ENCODE results near the gene GNL3. TPM values are rescaled to one million over a fixed set of nuclear protein-coding genes. Genes with fewer than 3 reads are reported as not detected.

Gene GNL3
- total and polyA plus RNA-seq, 2 of the 8 experiments (the other 6 are each of a cell fraction or from before 2014, with no cell fraction given): 45.5 to 184 TPM

- no peaks in the 10 kb centered on the region for H3K79me1 ChIP-seq (ENCODE audit: low read depth, low read length)
- no peak for FAIRE-seq
- no peak overlapping the region for H2BK120ac ChIP-seq (replicated peaks; ENCODE audit: low read depth, low read length)
- no peak overlapping the region for H2BK15ac ChIP-seq (ENCODE audit: low read length)
- ChIA-PET CTCF (ENCODE audit: partially characterized antibody) (interaction anchor here (1.1 to 3.0 kb wide), 2 partner anchors 9 to 46 kb away, joined by 3 to 9 read pairs; no protein-coding TSS in a partner anchor), POLR2A (ENCODE audit: partially characterized antibody) (no interaction called here)
- H4K20me1 ChIP-seq (replicated peaks in 1 of 2; ENCODE audit: control insufficient read depth in 1 of 2, insufficient read depth in 2 of 2, low read length in 2 of 2): no peaks in the 10 kb centered on the region
- no peak overlapping the region for H2AFZ ChIP-seq (ENCODE audit: low read length)
- TF ChIP-seq SUZ12 (IDR thresholded peaks at IDR 0.05; ENCODE audit: low read length) (no peak), RNF2 (IDR thresholded peaks at IDR 0.05; ENCODE audit: borderline replicate concordance, low read depth, low read length, missing control alignments, poor library complexity, severe bottlenecking) (no peak), PHF8 (conservative IDR thresholded peaks at IDR 0.05; ENCODE audit: low read depth, low read length) (no peak), YY1 (IDR thresholded peaks at IDR 0.05; ENCODE audit: low read depth, low read length) (no peak), E2F6 (IDR thresholded peaks at IDR 0.05) (no peak), USF2 (IDR thresholded peaks at IDR 0.05; ENCODE audit: low read length) (no peak), EZH2 (IDR thresholded peaks at IDR 0.05; ENCODE audit: low read depth, low read length, severe bottlenecking) (no peak), SIX5 (IDR thresholded peaks at IDR 0.05; ENCODE audit: low read depth, low read length) (no peak), BCL11A (IDR thresholded peaks at IDR 0.05; ENCODE audit: low read depth in 2 of 2, low read length in 2 of 2) (no peak)
- no peak overlapping the region for H3K27ac ChIP-seq (ENCODE audit: low read depth, low read length)
- 91% methylated on average over 5 of the region's 5 CpGs; no CpG with 5 or more reads in 1 of the 2 experiments for WGBS, 2 experiments (ENCODE audit: extremely low coverage in 1 of 2, insufficient coverage in 1 of 2, insufficient read length in 1 of 2, insufficient replicate concordance in 2 of 2, low coverage in 1 of 2, low lambda C conversion rate in 2 of 2, missing lambda C conversion rate in 1 of 2)
- H3K14ac ChIP-seq (ENCODE audit: insufficient read length): no peak overlapping the region
- no peak overlapping the region for H3K4me3 ChIP-seq (ENCODE audit: extremely low read depth in 1 of 4, insufficient read depth in 2 of 4, low read depth in 3 of 4, low read length in 4 of 4)
- H3K27me3 ChIP-seq (replicated peaks in 1 of 4; ENCODE audit: control insufficient read depth in 3 of 4, extremely low read depth in 1 of 4, insufficient read depth in 3 of 4, low read length in 3 of 4): no peaks in the 10 kb centered on the region
- no peak overlapping the region for H4K8ac ChIP-seq (ENCODE audit: extremely low read depth, insufficient read depth, low read length)
- H3K23me2 ChIP-seq (ENCODE audit: low read depth, low read length): no peaks in the 10 kb centered on the region
- no peak for DNase-seq (ENCODE audit: low read depth in 1 of 2, low spot score in 2 of 2)
- no peak overlapping the region for H4K91ac ChIP-seq (replicated peaks; ENCODE audit: insufficient read length, low read length)
- H3K79me2 ChIP-seq (ENCODE audit: control insufficient read depth in 1 of 2, insufficient read depth in 2 of 2, low read length in 2 of 2): no peaks in the 10 kb centered on the region
- H2BK20ac ChIP-seq (ENCODE audit: low read length): no peak overlapping the region
- no peak overlapping the region for H3K23ac ChIP-seq (ENCODE audit: insufficient read length)
- H3K4me1 ChIP-seq (replicated peaks in 1 of 4; ENCODE audit: control insufficient read depth in 3 of 4, insufficient read depth in 4 of 4, low read length in 3 of 4): no peaks in the 10 kb centered on the region
- H3K18ac ChIP-seq (ENCODE audit: extremely low read depth, low read length): no peak overlapping the region
- H2BK12ac ChIP-seq (ENCODE audit: low read depth, low read length): no peak overlapping the region
- H2BK5ac ChIP-seq (ENCODE audit: low read depth, low read length): no peak overlapping the region
- H3K4ac ChIP-seq (replicated peaks; ENCODE audit: insufficient read length, low read depth, low read length): no peak overlapping the region
- H3K4me2 ChIP-seq (ENCODE audit: insufficient read depth in 1 of 2, low read depth in 2 of 2, low read length in 2 of 2): no peak overlapping the region
- H3K36me3 ChIP-seq (ENCODE audit: control insufficient read depth in 2 of 4, insufficient read depth in 4 of 4, low read length in 3 of 4): peaks cover 0 to 1% (median 0%) of the 10 kb centered on the region in 4 experiments; a peak in 2 of 8 replicates
- no peaks in the 10 kb centered on the region for H3K9me3 ChIP-seq (ENCODE audit: insufficient read depth in 2 of 2, low read depth in 1 of 2, low read length in 1 of 2)
- no peak overlapping the region for H3K56ac ChIP-seq (replicated peaks; ENCODE audit: insufficient read length, low read depth, low read length)
- H4K5ac ChIP-seq (ENCODE audit: insufficient read length, low read depth, low read length): no peak overlapping the region
- H2AK5ac ChIP-seq (ENCODE audit: low read depth, low read length): no peak overlapping the region
- H3K9ac ChIP-seq (replicated peaks in 1 of 4; ENCODE audit: extremely low read depth in 1 of 4, low read depth in 3 of 4, low read length in 3 of 4): no peak overlapping the region
Observed at GRCh38 chr3:52723935-52724334, 38.1 kb downstream of the GNL3 start.

Measured in H1 (cell line).